GM12874 (cell line): Measurements from ENCODE around the gene MSRB3.

ENCODE experiments used
- CTCF ChIP-seq: IDR thresholded peaks from 2 replicates; pipeline ENCODE4 v1.5.1; 2011; ENCODE audit warnings: low read depth, mild to moderate bottlenecking, control low read depth, low read length, moderate library complexity; ENCODE audit not compliant: insufficient read depth

MSRB3 gene

DNA sequence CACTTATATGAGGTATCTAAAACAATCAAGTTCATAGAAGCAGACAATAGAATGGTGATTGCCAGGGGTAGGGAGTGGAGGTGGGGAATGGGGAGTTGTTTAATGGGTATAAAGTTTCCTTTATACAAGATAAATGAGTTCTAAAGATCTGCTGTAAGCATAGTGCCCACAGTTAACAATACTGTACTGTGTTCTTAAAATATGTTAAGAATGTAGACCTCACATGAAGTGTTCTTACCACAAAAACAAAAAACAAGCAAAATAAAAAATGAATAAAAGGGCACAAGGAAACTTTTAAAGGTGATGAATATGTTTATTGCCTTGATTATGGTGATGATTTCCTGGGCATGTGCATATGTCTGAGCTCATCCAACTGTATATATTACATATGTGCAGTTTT lies 211.8 kb downstream of the MSRB3 start:
- TF ChIP-seq CTCF, result no peak

DNA sequence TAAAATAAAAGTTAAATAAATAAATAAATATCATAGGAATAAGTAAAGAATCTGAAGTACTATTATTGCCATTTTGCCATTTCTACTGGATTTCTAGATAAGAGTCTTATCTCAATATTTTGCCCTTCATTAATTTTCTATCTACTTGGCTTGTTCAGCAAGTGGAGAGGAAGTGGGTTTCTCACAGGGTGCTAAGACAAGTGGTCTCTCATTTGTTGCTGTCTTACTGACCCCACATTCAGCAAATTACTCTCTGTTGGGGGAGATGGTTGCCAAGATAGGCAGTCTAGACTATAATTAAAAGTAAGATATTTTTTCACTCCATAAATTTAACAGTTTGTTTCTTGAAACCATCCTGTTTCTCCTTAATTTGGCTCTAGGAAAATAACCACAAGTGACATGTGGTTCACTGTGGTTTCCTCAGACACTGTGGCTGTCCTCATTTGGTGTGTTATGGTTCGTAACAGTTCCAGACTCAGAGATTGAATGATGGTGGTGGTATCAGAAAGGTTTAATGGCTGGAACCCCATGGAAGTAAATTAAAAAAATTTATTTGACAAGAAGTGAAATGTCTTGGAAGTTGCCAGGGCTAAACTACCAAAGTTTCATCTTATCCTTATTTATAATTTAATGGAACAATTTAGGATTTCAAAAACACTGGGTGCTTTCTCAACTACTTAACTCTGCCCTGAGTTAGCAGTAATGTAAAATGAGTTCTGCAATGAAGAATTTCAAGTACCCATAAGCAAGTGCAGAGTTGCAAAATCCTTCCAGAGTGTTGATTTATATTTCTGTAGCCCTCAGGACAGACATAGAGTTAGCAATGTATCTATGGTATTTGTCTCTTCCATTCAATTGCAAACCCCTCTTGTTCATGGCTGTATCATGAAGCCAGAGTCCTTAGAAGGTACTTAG lies 214.8 kb downstream of the MSRB3 start:
- TF ChIP-seq CTCF, result no peak

DNA sequence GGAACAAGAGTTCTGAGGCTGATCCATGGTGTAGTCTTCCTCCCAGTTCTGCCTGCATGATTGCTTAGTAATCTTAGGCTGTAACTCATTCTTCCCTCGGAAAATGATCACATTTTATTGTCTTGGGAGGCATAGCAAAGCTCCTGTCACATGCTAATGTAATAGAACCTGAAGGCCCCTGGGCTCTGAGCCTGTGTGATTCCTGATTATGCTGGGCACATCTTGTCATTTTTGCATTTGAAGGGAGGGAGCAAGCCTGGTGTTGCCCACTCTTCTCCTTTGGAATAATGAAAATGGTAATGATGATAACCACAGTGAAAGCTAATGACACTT lies 215.4 kb downstream of the MSRB3 start:
- no peak for TF ChIP-seq CTCF

- TF ChIP-seq CTCF, result no peak
These were observed 216.1 kb downstream of the MSRB3 start for GRCh38 chr12:65494537-65494936.

GRCh38 chr12:65495233-65495632 lies 216.8 kb downstream of the MSRB3 start:
- TF ChIP-seq CTCF, result no peak

- TF ChIP-seq CTCF, result no peak
These were observed 218.1 kb downstream of the MSRB3 start for GRCh38 chr12:65496617-65497016.

GRCh38 chr12:65497660-65498059 lies 219.2 kb downstream of the MSRB3 start:
- no peak for TF ChIP-seq CTCF
